Measurements from ENCODE around the gene KCNB1.

KCNB1 gene

GRCh38 chr20:49482621-49483017 is at the start of gene KCNB1:
Gene KCNB1, minus strand, starts transcription at chr20:49482668. Its CDS starts 188 bp downstream, at chr20:49482480.
- DNase-seq, result no peak

GRCh38 chr20:49529470-49529869 is 47.0 kb upstream of the KCNB1 start:
- no peak for DNase-seq

- DNase-seq, result no peak
Measured at GRCh38 chr20:49526568-49526967, 44.1 kb upstream of the KCNB1 start.

- no peak for DNase-seq
Measured at GRCh38 chr20:49526056-49526455, 43.6 kb upstream of the KCNB1 start.

- no peak for DNase-seq
Measured at GRCh38 chr20:49523767-49524360, 41.4 kb upstream of the KCNB1 start.

- DNase-seq, result no peak
Measured at GRCh38 chr20:49521356-49521755, 38.9 kb upstream of the KCNB1 start.

- DNase-seq, result no peak
Measured at GRCh38 chr20:49519777-49520359, 37.4 kb upstream of the KCNB1 start.

GRCh38 chr20:49519212-49519712 is 36.8 kb upstream of the KCNB1 start:
- DNase-seq, result no peak

GRCh38 chr20:49518576-49518975 is 36.1 kb upstream of the KCNB1 start:
- DNase-seq, result no peak

- no peak for DNase-seq
Measured at GRCh38 chr20:49517805-49518100, 35.3 kb upstream of the KCNB1 start.

- no peak for DNase-seq
Measured at GRCh38 chr20:49516916-49517804, 34.7 kb upstream of the KCNB1 start.

- no peak for DNase-seq
Measured at GRCh38 chr20:49515586-49515985, 33.1 kb upstream of the KCNB1 start.

GRCh38 chr20:49513517-49513916 is 31.0 kb upstream of the KCNB1 start:
- DNase-seq, result no peak

GRCh38 chr20:49513009-49513408 is 30.5 kb upstream of the KCNB1 start:
- no peak for DNase-seq

GRCh38 chr20:49511788-49512525 is 29.5 kb upstream of the KCNB1 start:
- DNase-seq, result no peak

- DNase-seq, result no peak
Measured at GRCh38 chr20:49510562-49511122, 28.2 kb upstream of the KCNB1 start.

- DNase-seq, result peak; percentile 60
Measured at GRCh38 chr20:49508435-49509199, 26.1 kb upstream of the KCNB1 start.

- no peak for DNase-seq
Measured at GRCh38 chr20:49507741-49508434, 25.4 kb upstream of the KCNB1 start.

GRCh38 chr20:49505518-49505917 is 23.1 kb upstream of the KCNB1 start:
- peak; percentile 54 for DNase-seq

- no peak for DNase-seq
Measured at GRCh38 chr20:49503176-49503575, 20.7 kb upstream of the KCNB1 start.

- no peak for DNase-seq
Measured at GRCh38 chr20:49501917-49502316, 19.4 kb upstream of the KCNB1 start.

- no peak for DNase-seq
Measured at GRCh38 chr20:49497398-49497669, 14.9 kb upstream of the KCNB1 start.

Data from NCI-H446 treated with DMSO at 0.1 percent for 48 hours (cell line).